Lower leg skin (tissue), 3 donors: ENCODE data around the gene SLC9A9.

ENCODE experiments used
- POLR2A ChIP-seq, 2 donors: fragments of 450-650 bp; IDR thresholded peaks; one replicate each; pipeline ENCODE4 v1.6.1; 2016 to 2017; ENCODE audit warnings: antibody characterized with exemption in 2 of 2, mild to moderate bottlenecking in 1 of 2, moderate library complexity in 1 of 2
- TF ChIP-seq, protein P1 (sequence below), 3 donors: fragments of 450-650 bp; IDR thresholded peaks; one replicate each; pipeline ENCODE4 v1.5.1; 2016; ENCODE audit warnings: antibody characterized with exemption in 3 of 3, mild to moderate bottlenecking in 3 of 3, moderate library complexity in 2 of 3

DNA sequence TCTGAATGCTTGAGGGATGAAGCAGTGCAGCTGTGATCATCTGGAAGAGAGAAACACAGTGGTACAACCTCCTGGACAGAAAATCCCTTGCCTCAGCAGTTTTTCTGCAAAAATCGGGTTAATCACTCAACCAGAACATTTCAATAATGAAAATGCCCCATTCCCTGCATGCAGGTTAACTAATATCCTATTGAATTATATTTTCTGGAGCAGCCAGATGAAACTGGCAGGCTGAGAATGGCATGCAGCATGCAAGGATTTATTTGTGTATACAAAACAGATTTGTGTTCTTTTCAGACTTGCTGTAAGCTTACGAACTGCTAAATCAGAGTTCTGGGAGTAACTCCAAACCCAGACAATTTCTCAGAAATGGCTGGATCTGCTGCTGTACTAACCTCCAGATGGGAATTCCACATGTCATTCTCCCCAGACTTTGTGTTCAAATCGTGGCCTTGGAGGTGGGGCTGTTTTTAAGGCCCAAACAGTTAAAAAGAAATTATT lies 39.1 kb downstream of the SLC9A9 start:
- TF ChIP-seq, protein P1, sequence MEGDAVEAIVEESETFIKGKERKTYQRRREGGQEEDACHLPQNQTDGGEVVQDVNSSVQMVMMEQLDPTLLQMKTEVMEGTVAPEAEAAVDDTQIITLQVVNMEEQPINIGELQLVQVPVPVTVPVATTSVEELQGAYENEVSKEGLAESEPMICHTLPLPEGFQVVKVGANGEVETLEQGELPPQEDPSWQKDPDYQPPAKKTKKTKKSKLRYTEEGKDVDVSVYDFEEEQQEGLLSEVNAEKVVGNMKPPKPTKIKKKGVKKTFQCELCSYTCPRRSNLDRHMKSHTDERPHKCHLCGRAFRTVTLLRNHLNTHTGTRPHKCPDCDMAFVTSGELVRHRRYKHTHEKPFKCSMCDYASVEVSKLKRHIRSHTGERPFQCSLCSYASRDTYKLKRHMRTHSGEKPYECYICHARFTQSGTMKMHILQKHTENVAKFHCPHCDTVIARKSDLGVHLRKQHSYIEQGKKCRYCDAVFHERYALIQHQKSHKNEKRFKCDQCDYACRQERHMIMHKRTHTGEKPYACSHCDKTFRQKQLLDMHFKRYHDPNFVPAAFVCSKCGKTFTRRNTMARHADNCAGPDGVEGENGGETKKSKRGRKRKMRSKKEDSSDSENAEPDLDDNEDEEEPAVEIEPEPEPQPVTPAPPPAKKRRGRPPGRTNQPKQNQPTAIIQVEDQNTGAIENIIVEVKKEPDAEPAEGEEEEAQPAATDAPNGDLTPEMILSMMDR (IDR thresholded peaks at IDR 0.05) = no peak
- no peak for TF ChIP-seq POLR2A (IDR thresholded peaks at IDR 0.05)
